WTC11 (cell line): Measurements from ENCODE around the gene RANGRF. TPM values are rescaled to one million over a fixed set of nuclear protein-coding genes. Genes with fewer than 3 reads are reported as not detected.

Source experiments
- ATAC-seq: fragments of 200-7000 bp; cut with Tn5 transposase; 2 replicates; pipeline ENCODE4 v1.10.0; 2021; ENCODE audit warnings: mild to moderate bottlenecking, moderate library complexity
- CTCF ChIA-PET: fragments of 300-600 bp; sonication (Branson Sonifier 250); formaldehyde crosslinking; loops from one replicate; lab custom pipeline; 2021; ENCODE audit warnings: antibody characterized with exemption; lab: Charles Lee
- POLR2A ChIA-PET: fragments of 350-600 bp; sonication (Branson Sonifier 250); formaldehyde crosslinking; loops from one replicate; lab custom pipeline; 2021; ENCODE audit warnings: antibody characterized with exemption; lab: Charles Lee
- DNase-seq: peaks from one replicate; pipeline ENCODE4 v3.0.0; 2021; ENCODE audit warnings: low spot score
- H3K27ac Mint-ChIP-seq: 2 replicates; pipeline ENCODE4 v1.8.0; 2021; ENCODE audit warnings: mixed read lengths
- H3K27me3 Mint-ChIP-seq: 2 replicates; pipeline ENCODE4 v1.8.0; 2021; ENCODE audit warnings: low read depth, mild to moderate bottlenecking, moderate library complexity, mixed read lengths
- H3K36me3 Mint-ChIP-seq: 2 replicates; pipeline ENCODE4 v1.8.0; 2021; ENCODE audit warnings: mixed read lengths
- H3K4me1 Mint-ChIP-seq: 2 replicates; pipeline ENCODE4 v1.8.0; 2022; ENCODE audit warnings: mixed read lengths
- H3K4me3 Mint-ChIP-seq: 2 replicates; pipeline ENCODE4 v1.8.0; 2021; ENCODE audit warnings: mild to moderate bottlenecking, moderate library complexity, mixed read lengths
- H3K9me3 Mint-ChIP-seq: 2 replicates; pipeline ENCODE4 v1.8.0; 2021; ENCODE audit warnings: mixed read lengths
- AFF4 ChIP-seq: sonication (generic); formaldehyde crosslinking; IDR thresholded peaks from 2 replicates; pipeline ENCODE4 v1.8.1; 2023; ENCODE audit warnings: mild to moderate bottlenecking, missing genetic modification reagents, borderline replicate concordance
- AR ChIP-seq: fragments of 250-450 bp; sonication (Bioruptor Pico); IDR thresholded peaks from 2 replicates; pipeline ENCODE4 v1.9.0; 2021; ENCODE audit warnings: mild to moderate bottlenecking
- ATF1 ChIP-seq: sonication (generic); formaldehyde crosslinking; IDR thresholded peaks from 2 replicates; pipeline ENCODE4 v1.8.1; 2023; ENCODE audit warnings: mild to moderate bottlenecking, moderate library complexity, missing genetic modification reagents
- EMX1 ChIP-seq: fragments of 250-450 bp; sonication (Bioruptor Pico); IDR thresholded peaks from 2 replicates; pipeline ENCODE4 v1.8.0; 2021; ENCODE audit warnings: mild to moderate bottlenecking
- HMGXB4 ChIP-seq: sonication (generic); formaldehyde crosslinking; IDR thresholded peaks from 2 replicates; pipeline ENCODE4 v1.8.1; 2023; ENCODE audit warnings: mild to moderate bottlenecking, moderate library complexity, missing genetic modification reagents
- NR2C2 ChIP-seq: sonication (generic); formaldehyde crosslinking; IDR thresholded peaks from 2 replicates; pipeline ENCODE4 v1.8.0; 2022; ENCODE audit warnings: mild to moderate bottlenecking, missing genetic modification reagents
- SOX15 ChIP-seq: fragments of 250-450 bp; sonication (Bioruptor Pico); IDR thresholded peaks from 2 replicates; pipeline ENCODE4 v1.9.0; 2021; ENCODE audit warnings: mild to moderate bottlenecking
- TEAD1 ChIP-seq: sonication (generic); formaldehyde crosslinking; IDR thresholded peaks from 2 replicates; pipeline ENCODE4 v1.8.0; 2022; ENCODE audit warnings: mild to moderate bottlenecking, missing genetic modification reagents
- TP53 ChIP-seq: sonication (generic); formaldehyde crosslinking; IDR thresholded peaks from 2 replicates; pipeline ENCODE4 v1.8.1; 2023; ENCODE audit warnings: mild to moderate bottlenecking, missing genetic modification reagents
- ZBTB21 ChIP-seq: sonication (generic); formaldehyde crosslinking; IDR thresholded peaks from 2 replicates; pipeline ENCODE4 v1.8.1; 2023; ENCODE audit warnings: mild to moderate bottlenecking, missing genetic modification reagents, borderline replicate concordance
- ZMAT4 ChIP-seq: fragments of 250-450 bp; sonication (Bioruptor Pico); IDR thresholded peaks from 2 replicates; pipeline ENCODE4 v1.9.0; 2021; ENCODE audit warnings: mild to moderate bottlenecking
- total RNA-seq: library from RNA; stranded (reverse); gene quantifications from 3 replicates; pipeline ENCODE4 v1.2.3, GENCODE V29; 2021
- TF ChIP-seq, protein P1 (sequence below): sonication (generic); formaldehyde crosslinking; IDR thresholded peaks from 2 replicates; pipeline ENCODE4 v1.8.1; 2023; ENCODE audit warnings: mild to moderate bottlenecking, missing genetic modification reagents
- TF ChIP-seq, protein P2 (sequence below): fragments of 250-450 bp; sonication (Bioruptor Pico); IDR thresholded peaks from 2 replicates; pipeline ENCODE4 v1.8.0; 2021; ENCODE audit warnings: mild to moderate bottlenecking
- TF ChIP-seq, protein P3 (sequence below): fragments of 200-600 bp; IDR thresholded peaks from 2 replicates; pipeline ENCODE4 v1.8.0; 2022; ENCODE audit warnings: antibody characterized with exemption

The RANGRF gene
- total RNA-seq, 1 experiment from 2014 or later, result 32.7 TPM

- CTCF ChIA-PET, result interaction anchor here (0.5 to 3.9 kb wide), 15 partner anchors 8 to 452 kb away, joined by 3 to 34 read pairs (median 4); partner anchors contain the start of genes KRABD2 and SLC25A35
- Mint-ChIP-seq H3K4me3 (no peak overlapping the region), H3K4me1 (peaks cover 19% of the 10 kb centered on the region), H3K27me3 (no peaks in the 10 kb centered on the region), H3K36me3 (no peaks in the 10 kb centered on the region), H3K27ac (peak overlapping the region; percentile 60), H3K9me3 (no peaks in the 10 kb centered on the region)
- DNase-seq (no peak), ATAC-seq (no peak)
- POLR2A ChIA-PET, result interaction anchor here (0.6 to 1.9 kb wide), 7 partner anchors 9 to 1017 kb away, joined by 3 to 11 read pairs (median 4); partner anchors contain the start of genes KRABD2, NDEL1 and SLC25A35
- TF ChIP-seq AFF4 (CRISPR knock-in tag), result no peak
- no peak for TF ChIP-seq ZMAT4 (CRISPR knock-in tag)
- no peak for TF ChIP-seq ATF1 (CRISPR knock-in tag)
- no peak for TF ChIP-seq TEAD1 (CRISPR knock-in tag)
- no peak for TF ChIP-seq NR2C2 (CRISPR knock-in tag)
- TF ChIP-seq ZBTB21 (CRISPR knock-in tag), result no peak
- TF ChIP-seq SOX15 (CRISPR knock-in tag), result no peak
- TF ChIP-seq, protein P1, sequence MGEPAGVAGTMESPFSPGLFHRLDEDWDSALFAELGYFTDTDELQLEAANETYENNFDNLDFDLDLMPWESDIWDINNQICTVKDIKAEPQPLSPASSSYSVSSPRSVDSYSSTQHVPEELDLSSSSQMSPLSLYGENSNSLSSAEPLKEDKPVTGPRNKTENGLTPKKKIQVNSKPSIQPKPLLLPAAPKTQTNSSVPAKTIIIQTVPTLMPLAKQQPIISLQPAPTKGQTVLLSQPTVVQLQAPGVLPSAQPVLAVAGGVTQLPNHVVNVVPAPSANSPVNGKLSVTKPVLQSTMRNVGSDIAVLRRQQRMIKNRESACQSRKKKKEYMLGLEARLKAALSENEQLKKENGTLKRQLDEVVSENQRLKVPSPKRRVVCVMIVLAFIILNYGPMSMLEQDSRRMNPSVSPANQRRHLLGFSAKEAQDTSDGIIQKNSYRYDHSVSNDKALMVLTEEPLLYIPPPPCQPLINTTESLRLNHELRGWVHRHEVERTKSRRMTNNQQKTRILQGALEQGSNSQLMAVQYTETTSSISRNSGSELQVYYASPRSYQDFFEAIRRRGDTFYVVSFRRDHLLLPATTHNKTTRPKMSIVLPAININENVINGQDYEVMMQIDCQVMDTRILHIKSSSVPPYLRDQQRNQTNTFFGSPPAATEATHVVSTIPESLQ, result no peak
- TF ChIP-seq TP53 (CRISPR knock-in tag), result no peak
- no peak for TF ChIP-seq AR (CRISPR knock-in tag)
- TF ChIP-seq EMX1, result no peak
- no peak for TF ChIP-seq HMGXB4 (CRISPR knock-in tag)
- TF ChIP-seq, protein P2, sequence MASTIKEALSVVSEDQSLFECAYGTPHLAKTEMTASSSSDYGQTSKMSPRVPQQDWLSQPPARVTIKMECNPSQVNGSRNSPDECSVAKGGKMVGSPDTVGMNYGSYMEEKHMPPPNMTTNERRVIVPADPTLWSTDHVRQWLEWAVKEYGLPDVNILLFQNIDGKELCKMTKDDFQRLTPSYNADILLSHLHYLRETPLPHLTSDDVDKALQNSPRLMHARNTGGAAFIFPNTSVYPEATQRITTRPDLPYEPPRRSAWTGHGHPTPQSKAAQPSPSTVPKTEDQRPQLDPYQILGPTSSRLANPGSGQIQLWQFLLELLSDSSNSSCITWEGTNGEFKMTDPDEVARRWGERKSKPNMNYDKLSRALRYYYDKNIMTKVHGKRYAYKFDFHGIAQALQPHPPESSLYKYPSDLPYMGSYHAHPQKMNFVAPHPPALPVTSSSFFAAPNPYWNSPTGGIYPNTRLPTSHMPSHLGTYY (CRISPR knock-in tag), result no peak
- TF ChIP-seq, protein P3, sequence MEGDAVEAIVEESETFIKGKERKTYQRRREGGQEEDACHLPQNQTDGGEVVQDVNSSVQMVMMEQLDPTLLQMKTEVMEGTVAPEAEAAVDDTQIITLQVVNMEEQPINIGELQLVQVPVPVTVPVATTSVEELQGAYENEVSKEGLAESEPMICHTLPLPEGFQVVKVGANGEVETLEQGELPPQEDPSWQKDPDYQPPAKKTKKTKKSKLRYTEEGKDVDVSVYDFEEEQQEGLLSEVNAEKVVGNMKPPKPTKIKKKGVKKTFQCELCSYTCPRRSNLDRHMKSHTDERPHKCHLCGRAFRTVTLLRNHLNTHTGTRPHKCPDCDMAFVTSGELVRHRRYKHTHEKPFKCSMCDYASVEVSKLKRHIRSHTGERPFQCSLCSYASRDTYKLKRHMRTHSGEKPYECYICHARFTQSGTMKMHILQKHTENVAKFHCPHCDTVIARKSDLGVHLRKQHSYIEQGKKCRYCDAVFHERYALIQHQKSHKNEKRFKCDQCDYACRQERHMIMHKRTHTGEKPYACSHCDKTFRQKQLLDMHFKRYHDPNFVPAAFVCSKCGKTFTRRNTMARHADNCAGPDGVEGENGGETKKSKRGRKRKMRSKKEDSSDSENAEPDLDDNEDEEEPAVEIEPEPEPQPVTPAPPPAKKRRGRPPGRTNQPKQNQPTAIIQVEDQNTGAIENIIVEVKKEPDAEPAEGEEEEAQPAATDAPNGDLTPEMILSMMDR, result no peak
Observed at GRCh38 chr17:8337802-8338752, 49.6 kb downstream of the RANGRF start.
